ENCODE measurements around the gene INF2.

The INF2 gene

DNA sequence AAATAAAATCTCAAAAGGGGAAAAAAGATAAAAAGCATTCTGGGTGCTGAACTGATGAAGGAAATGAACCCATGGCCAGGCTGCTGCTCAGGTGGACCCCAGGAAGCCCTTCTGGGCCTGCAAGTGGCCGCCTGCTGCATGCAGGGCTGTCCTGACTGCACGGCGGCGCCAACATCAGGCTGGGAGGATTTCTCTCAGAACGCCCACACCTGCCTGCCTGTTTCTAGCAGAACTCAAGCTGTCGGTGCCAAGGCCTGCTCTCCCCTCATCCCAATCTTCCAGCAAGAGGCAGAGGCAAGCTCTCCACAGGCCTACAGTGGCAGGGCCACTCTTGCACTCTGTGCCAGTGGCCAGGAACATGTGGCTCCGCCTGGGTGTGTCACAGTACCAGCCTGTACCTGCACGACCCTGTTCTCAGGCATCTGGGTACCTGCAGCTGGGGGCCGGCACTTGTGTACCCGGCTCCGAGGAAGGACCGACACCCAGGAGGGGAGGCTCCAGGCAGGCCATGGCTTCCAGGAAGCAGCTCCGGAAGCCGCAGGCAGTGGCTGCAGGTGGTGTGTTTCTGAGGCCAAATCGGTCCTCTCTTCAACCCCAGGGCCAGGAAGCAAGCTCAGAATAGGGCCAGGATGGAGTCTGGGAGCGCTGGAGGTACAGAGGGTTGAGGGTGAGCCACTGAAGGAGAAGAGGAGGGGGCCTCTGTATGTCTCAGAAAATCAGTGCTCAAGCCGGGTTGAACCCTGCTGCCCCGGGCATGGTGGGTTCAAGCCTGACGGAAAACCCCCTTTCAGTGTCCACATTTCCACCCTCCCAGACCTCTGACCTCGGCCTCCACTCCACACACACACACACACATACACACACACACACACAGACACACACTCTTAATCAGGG, 2.5 kb upstream of the INF2 start:
- H3K27me3 ChIP-seq = no peaks in the 10 kb centered on the region
- no peak for DNase-seq
- TF ChIP-seq, protein P1, sequence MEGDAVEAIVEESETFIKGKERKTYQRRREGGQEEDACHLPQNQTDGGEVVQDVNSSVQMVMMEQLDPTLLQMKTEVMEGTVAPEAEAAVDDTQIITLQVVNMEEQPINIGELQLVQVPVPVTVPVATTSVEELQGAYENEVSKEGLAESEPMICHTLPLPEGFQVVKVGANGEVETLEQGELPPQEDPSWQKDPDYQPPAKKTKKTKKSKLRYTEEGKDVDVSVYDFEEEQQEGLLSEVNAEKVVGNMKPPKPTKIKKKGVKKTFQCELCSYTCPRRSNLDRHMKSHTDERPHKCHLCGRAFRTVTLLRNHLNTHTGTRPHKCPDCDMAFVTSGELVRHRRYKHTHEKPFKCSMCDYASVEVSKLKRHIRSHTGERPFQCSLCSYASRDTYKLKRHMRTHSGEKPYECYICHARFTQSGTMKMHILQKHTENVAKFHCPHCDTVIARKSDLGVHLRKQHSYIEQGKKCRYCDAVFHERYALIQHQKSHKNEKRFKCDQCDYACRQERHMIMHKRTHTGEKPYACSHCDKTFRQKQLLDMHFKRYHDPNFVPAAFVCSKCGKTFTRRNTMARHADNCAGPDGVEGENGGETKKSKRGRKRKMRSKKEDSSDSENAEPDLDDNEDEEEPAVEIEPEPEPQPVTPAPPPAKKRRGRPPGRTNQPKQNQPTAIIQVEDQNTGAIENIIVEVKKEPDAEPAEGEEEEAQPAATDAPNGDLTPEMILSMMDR (IDR thresholded peaks at IDR 0.05; ENCODE audit: low read depth, low read length) = no peak
- no peaks in the 10 kb centered on the region for H3K9me3 ChIP-seq
- H3K4me1 ChIP-seq = peaks cover 27% of the 10 kb centered on the region
- H3K36me3 ChIP-seq = peaks cover 6% of the 10 kb centered on the region
- H3K4me3 ChIP-seq (ENCODE audit: low read depth, low read length) = no peak overlapping the region

GRCh38 chr14:104687601-104688504, 1.6 kb upstream of the INF2 start:
- peak; percentile 90 for DNase-seq
- peaks cover 8% of the 10 kb centered on the region for H3K36me3 ChIP-seq
- TF ChIP-seq, protein P1 (IDR thresholded peaks at IDR 0.05; ENCODE audit: low read depth, low read length) = no peak
- peaks cover 22% of the 10 kb centered on the region for H3K4me1 ChIP-seq
- H3K4me3 ChIP-seq (ENCODE audit: low read depth, low read length) = no peak overlapping the region; the same call in 1 of the 2 replicates
- no peaks in the 10 kb centered on the region for H3K9me3 ChIP-seq
- no peaks in the 10 kb centered on the region for H3K27me3 ChIP-seq

GRCh38 chr14:104688505-104689108, 811 bp upstream of the INF2 start:
- TF ChIP-seq, protein P1 (IDR thresholded peaks at IDR 0.05; ENCODE audit: low read depth, low read length) = no peak
- peak overlapping the region; percentile 45 for H3K4me3 ChIP-seq (ENCODE audit: low read depth, low read length)
- H3K4me1 ChIP-seq = peaks cover 22% of the 10 kb centered on the region
- no peaks in the 10 kb centered on the region for H3K9me3 ChIP-seq
- peak; percentile 49 for DNase-seq
- H3K36me3 ChIP-seq = peaks cover 10% of the 10 kb centered on the region
- H3K27me3 ChIP-seq = no peaks in the 10 kb centered on the region

- Histone ChIP-seq H3K4me1 (peaks cover 25% of the 10 kb centered on the region), H3K36me3 (peaks cover 15% of the 10 kb centered on the region), H3K4me3 (ENCODE audit: low read depth, low read length) (peak overlapping the region; percentile 82), H3K27me3 (no peaks in the 10 kb centered on the region), H3K9me3 (no peaks in the 10 kb centered on the region)
- DNase-seq = no peak
- TF ChIP-seq, protein P1 (IDR thresholded peaks at IDR 0.05; ENCODE audit: low read depth, low read length) = no peak
These were observed 678 bp downstream of the INF2 start for GRCh38 chr14:104689881-104690711.

- Histone ChIP-seq H3K4me3 (ENCODE audit: low read depth, low read length) (peak overlapping the region; percentile 82), H3K4me1 (peaks cover 25% of the 10 kb centered on the region)
- TF ChIP-seq, protein P1 (IDR thresholded peaks at IDR 0.05; ENCODE audit: low read depth, low read length) = no peak
These were observed 1.5 kb downstream of the INF2 start for GRCh38 chr14:104690861-104691455.

More at GRCh38 chr14:104690861-104691455, 1.5 kb downstream of the INF2 start:
- Histone ChIP-seq H3K27me3 (no peaks in the 10 kb centered on the region), H3K36me3 (peaks cover 18% of the 10 kb centered on the region), H3K9me3 (no peaks in the 10 kb centered on the region)
- no peak for DNase-seq

Data from BE2C (cell line).